SK-N-SH treated with all-trans-retinoic acid at 6 μM for 48 hours (cell line): ENCODE data around the gene CD300LB.

ENCODE experiments used
- CSDC2 ChIP-seq: fragments of 250-450 bp; sonication (Bioruptor Pico); IDR thresholded peaks from 2 replicates; pipeline ENCODE4 v1.5.0; 2020; ENCODE audit warnings: mild to moderate bottlenecking, moderate library complexity
- ISL1 ChIP-seq: fragments of 250-450 bp; sonication (Bioruptor Pico); IDR thresholded peaks from 2 replicates; pipeline ENCODE4 v2.1.2; 2022; ENCODE audit warnings: mild to moderate bottlenecking, moderate library complexity
- ZFP3 ChIP-seq: fragments of 250-450 bp; sonication (Bioruptor Pico); IDR thresholded peaks from 2 replicates; pipeline ENCODE4 v1.5.0; 2020; ENCODE audit warnings: mild to moderate bottlenecking, moderate library complexity
- ZNF565 ChIP-seq: fragments of 450-650 bp; formaldehyde crosslinking; conservative IDR thresholded peaks from 2 replicates; pipeline ENCODE4 v1.5.0; 2020; ENCODE audit warnings: low read depth, mild to moderate bottlenecking, moderate library complexity
- TF ChIP-seq, protein P1 (sequence below): fragments of 250-450 bp; sonication (Bioruptor Pico); IDR thresholded peaks from 2 replicates; pipeline ENCODE4 v1.5.1; 2021; ENCODE audit warnings: mild to moderate bottlenecking, moderate library complexity

DNA sequence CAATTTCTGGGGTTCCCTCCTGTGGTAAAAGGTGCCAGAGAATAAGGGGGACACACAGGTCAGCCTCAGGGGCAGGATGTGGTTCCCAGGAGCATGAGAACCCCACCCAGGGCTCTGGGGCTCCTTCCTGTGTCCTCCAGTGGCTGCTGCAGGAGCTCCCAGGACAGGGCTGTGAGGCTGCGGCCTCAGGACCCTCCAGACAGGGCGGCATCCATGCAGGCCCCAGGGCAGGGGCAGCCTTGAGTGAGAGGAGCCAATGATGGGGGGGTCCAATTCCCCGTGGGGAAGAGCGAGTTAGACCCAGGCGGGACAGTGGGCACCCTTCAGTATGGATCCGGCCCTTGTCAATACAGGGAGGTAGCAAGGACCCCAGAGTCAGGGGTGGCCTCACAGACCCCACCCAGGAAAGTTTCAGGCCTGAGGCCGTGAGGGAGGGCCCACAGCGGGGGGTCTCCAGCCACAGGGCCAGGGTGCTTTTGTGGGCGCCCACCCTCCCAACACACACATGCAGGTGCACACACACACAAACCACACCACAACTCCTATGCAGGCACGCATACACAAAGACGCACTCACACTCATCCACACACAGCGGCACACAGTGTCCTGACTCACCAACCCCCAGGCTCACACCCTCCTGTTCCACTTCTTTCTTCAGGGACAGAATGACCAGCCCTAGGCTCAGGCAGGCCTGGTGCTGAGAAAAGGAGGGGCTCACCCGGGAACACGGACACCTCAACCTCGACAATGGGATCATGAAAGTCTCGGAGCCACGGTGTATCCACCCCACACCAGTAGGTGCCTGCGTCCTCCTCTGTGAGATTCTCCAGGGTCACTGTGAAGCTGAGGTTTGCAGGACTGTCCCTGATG lies 12.9 kb upstream of the CD300LB start:
- TF ChIP-seq CSDC2 (CRISPR knock-in tag): no peak
- no peak for TF ChIP-seq ISL1 (CRISPR knock-in tag)
- TF ChIP-seq ZFP3 (CRISPR knock-in tag): no peak
- no peak for TF ChIP-seq ZNF565
- TF ChIP-seq, protein P1, sequence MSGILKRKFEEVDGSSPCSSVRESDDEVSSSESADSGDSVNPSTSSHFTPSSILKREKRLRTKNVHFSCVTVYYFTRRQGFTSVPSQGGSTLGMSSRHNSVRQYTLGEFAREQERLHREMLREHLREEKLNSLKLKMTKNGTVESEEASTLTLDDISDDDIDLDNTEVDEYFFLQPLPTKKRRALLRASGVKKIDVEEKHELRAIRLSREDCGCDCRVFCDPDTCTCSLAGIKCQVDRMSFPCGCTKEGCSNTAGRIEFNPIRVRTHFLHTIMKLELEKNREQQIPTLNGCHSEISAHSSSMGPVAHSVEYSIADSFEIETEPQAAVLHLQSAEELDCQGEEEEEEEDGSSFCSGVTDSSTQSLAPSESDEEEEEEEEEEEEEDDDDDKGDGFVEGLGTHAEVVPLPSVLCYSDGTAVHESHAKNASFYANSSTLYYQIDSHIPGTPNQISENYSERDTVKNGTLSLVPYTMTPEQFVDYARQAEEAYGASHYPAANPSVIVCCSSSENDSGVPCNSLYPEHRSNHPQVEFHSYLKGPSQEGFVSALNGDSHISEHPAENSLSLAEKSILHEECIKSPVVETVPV: no peak
